ENCODE data around the gene URB2.
A peak's percentile ranks its signal among the peaks of the same experiment; 100 is the strongest.

Gene URB2

DNA sequence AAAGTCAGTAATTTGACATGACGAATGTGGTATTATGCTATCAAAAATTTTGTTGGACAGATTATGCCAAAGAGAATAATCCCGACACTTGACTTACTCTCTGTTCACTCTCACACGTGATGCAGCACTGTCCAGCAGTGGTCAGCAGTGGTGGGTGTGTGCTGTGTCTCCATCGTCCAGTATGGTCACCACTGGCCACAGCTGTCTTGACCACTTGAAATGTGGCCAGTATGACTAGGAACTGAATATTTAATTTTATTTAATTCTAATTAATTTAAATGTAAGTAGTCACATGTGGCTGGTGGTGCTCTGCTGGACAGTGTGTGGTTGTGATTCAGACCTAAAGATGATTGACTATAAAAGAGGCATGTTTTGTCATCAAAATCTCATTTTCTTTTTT lies 24.0 kb downstream of the URB2 start:
- DNase-seq = no peak

DNA sequence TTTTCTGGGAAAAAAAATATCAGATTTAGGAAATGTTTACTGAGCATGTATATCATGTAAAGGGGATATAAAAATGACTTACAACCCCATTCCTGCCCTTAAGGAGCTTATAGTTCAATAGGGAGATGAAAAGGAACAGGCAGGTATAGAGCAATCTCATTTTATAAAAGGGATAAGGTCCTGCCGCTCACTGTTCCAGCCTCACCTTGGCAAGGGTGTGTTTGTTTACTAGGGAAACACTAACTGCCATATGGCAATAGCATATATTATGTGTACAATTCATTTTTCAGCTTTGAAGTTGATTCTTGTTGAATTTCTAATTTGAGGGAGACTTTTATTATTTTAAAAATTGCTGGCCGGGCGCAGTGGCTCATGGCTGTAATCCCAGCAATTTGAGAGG lies 25.5 kb downstream of the URB2 start:
- DNase-seq = no peak

DNA sequence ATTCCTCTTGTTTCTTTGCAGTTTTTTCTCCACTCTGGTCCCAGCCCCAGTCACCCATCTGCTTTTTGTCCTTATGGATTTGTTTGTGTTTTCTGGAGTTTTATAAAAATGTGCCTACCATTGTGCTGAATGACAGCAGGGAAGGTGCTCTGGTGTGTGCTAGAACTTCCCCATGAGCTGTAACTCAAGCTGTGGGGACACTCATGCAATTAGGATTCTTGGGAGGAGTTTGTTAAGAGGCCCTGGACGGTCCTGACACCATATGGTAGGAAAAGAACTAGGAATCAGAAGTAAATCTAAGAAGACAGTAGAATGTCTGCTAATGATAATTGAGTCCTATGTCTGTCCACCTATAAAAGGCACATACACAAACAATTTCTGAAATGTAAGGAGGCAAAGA lies 27.4 kb downstream of the URB2 start:
- no peak for DNase-seq

DNA sequence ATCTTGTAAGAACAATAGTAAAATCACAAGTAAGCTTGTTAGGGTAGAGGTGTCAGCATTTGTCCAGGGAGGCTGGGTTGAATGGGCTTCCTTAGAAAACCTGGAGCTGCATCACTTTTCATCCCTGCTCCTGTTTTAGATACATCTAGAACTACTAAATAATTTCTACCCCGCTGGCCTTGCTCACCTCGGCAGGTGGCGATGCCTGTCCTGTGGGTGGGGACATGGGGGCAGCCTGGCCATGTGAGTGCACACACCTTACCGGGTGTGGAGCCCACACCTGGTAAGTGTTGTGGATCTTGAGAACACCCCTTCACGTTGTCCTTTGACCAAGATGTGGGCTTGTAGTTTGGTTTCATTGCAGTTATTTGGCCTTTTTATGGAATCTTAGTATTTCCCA lies 29.7 kb downstream of the URB2 start:
- no peak for DNase-seq

DNA sequence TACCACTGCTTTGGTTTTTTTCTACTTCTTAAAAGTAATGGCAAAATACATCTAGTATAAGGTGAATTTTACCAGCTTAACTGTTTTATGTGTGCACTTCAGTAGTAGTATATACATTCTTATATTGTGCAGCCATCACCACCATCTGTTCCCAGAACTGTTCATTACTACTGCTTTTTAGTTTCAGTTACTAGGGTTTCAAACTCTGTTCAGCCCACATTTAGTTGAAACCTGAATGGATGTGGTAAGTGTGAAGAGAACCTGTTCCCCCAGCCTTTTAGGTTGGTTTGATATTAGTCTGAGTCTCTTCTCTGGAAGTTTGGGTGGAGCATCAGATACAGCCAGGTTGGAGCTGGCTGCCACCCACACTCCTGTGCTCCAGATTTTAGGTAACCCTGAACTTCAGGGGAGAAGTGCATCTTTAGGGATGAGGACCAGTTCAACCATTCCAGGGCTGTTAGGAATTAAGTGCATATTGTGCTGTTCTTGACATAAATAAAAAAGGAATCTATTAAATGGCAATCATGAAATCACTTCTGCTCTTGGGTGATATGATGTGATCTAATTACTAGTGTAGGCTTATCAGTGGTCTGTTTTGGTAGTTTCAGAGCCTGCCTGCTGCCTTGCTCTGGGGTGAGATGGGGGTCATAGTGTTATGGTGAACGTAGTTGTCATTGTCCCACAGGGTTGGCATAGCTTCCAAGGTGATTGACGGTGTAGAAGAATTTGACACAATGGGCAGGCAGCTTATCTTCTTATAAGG lies 32.1 kb downstream of the URB2 start:
- DNase-seq = no peak

DNA sequence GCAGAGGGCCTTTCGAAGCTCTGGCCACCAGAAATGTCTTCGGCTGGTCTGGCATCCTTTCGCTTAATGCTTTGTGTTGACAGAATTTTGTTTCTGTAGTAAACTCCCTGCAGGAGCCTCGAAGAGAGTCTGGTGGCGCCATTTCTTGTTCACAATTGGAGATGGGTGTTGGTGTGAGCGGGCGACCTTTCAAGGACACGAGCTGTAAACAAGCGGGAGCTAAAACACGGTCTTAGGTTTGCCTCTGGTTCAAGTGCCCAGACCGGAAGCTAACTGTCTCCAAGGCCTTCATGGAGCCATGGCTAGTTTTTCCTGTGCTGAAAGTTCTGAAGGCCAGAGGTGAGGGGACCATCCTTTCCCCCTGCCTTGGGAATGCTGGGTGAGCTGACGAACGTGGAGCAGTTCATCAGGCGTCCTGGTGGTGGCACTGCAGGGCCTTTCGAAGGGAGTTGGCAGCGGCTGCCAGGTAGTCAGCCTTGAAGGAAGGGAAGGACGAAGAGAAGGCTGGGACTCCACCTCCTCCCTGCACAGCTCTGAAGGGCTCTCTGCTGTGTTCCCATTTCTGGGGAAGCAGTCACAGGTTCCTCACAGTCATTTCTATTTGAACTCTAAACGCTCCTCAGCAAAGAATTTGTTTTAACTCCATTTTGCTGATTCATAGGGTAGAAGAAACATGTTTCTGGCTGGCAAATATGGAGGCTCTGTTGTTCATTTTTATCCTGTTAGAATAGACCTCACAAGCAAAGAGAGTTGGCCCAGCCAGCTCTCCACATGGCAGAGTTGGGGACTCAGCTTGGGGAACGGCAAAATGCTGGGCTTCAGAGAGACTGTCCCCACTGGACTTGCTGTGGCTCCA lies 35.2 kb downstream of the URB2 start:
- DNase-seq = peak; percentile 6

DNA sequence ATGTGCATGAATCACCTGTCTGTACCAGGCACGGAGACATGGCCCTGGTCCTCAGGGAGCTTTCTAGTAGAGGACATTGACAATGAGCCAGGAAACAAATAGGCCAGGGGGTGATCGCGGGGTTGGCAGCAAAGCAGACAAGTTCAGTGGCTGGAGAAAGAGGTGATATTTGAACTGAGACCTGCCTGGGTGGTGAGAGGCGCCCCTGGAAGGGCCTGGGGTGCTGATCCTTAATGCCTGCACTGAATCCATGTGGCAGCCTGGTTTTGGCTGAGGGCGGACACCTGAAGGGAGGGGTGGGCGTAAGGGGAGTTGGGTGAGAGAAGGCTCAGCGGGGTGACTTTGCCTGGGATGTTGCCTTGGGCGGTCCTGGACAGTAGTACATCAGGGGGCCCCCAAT lies 35.9 kb downstream of the URB2 start:
- no peak for DNase-seq

DNA sequence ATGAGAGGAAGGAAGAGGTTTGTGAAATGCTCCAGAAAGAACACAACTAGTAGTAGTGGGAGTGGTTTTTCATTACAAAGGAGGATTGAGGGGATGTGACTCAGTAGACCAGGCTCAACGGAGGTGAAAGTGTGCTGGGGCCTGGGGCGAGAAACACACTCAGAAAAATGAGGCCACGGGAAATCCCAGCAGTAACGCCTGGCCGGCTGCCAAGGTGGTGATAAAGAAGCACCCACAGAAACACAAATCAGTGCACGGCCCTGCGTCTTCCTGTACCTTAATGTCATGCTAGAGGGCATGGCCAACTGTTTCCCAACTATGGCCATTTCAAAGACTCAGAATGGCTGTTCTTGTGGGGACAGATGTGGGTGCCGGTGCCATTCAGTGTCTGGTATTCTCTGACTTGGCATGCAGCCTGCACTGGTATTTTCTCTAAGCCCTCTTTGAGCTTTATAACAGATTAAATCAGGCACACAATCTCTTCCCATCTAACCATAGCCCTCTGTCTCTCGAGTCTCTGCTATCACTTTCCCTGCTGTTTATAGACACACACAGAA lies 38.2 kb downstream of the URB2 start:
- no peak for DNase-seq

DNA sequence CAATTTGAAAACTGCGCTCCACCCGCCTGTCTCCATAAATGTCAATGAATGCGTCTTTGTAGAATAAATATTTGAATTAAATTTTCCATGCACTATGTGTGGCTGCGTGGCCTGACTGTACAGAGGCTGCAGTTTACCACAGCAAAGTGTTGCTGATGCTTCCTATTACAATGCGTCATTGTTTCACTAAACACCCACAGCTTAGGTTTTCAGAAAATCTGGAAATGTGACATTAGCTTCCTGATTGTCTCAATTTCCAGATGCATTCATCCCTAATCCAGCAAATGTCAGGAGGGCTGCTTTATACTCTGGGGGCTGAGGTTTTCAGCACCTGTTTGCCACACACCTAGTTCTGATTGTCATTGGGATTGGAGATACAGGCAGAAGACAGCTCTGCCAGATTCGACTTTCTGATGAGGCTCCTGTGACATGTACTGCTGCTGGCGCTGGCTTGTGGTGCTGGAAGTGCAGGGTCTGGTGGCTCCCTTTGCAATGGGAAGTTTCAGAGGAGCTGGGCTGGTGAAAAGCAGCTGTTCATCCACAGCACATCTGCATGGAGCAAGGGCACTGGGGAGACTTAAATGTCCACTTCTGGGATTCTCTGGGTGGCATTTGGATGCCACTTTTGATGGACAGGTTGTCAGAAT lies 40.0 kb downstream of the URB2 start:
- no peak for DNase-seq

DNA sequence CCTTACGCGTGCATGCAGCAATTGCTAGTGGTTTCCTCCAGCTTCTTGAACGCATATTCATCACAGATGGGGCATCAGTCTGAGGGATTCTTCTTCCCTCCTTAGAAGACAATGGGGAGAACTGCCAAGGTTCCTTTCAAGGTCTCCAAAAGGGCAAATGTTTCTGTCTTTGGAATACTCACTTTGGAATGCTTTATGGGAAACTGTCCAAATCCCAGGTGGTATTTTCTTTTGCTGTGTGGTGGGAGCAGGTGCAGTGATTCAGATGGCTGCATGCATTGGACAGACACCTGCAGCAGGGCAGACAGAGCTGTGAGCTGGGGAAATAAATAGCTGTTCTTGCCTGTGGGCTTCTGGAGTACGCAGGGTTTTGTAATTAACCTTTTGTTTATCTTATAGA lies 40.5 kb downstream of the URB2 start:
- DNase-seq = no peak

DNA sequence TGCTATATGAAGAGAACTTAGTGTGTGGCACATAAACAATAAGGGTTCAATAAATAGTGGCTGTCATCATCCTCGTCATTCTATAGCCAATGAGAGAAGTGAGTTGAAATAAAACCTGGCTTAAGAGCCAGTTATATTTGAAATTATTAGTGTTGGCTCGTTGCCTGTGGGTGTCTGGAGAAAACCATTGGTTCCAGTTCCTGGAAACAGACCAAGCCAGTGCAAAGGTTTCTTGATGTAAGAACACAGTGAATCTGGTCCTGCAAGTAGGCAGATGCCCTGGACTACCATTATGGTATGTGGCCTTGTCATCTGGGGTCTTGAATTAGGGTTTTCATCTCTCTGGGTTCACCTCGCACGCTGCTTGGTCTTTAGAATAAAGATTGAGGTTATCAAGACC lies 43.3 kb downstream of the URB2 start:
- DNase-seq = no peak

DNA sequence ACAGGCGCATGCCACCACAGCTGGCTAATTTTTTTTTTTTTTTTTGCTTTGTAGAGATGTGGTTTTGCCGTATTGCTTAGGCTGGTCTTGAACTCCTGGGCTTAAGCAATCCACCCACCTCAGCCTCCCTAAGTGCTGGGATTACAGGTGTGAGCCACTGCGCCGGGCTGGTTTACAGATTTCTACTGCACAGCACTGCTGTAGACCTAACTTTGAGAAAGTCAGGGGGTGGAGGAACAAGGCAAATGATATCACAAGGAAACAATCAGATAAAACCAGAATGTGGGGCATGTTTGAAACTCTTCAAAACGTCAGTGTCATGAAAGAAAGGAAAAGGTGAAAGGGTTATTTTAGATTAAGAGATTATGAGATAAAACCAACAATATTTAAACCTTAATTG lies 45.3 kb downstream of the URB2 start:
- no peak for DNase-seq

DNA sequence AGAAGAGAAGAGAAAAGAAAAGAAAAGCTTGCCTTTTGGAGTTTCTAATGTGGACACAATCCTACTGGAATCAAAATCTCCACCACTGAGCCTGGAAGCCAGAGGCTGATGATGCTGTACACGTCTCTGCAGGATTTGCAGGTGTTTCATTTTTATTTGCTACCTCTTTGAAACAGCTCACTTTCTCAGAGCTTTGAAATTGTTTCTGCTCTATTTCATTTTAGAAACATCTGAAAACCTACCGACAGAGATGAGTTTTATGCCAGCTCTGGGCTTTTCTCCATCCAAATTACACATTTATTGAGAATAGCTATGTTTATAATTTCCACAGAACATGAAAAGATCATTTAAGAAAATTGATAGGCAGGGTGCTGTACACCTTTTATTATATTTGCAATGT lies 46.2 kb downstream of the URB2 start:
- DNase-seq = no peak

DNA sequence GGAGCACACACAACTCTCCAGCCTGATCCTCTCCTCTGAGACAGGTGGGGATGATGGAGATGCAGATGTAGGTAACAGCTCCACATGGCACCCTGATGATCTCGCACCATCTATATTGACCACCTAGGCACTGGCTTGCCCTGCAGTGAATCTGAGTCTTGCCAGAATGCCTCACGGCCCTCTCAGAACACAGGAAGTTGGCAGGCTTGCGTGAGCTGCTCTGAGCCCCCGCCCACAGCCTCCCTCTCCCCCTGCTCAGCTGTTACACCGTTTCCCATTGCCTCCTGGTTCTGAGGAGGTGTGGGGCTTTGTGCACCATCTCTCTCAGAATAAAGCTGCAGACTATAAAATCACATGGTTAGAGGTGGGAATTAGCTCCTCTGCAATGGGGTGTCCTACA lies 48.0 kb downstream of the URB2 start:
- no peak for DNase-seq

DNA sequence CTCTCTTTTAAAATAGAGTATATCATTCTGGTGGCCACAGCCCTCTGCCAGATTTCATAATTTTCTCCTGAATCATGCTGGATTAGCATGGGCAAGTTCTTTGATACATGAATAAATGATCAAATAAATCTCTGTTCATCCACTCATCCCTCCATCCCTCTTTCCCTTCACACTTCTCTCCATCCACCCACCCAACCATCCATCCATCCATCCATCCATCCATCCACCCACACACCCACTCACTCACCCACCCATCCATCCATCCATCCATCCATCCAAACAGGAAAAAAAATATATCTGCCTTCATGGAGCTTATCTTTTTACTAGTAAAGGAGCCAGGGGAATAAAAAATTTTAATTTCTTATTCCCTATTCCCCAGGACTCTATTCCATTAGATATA lies 49.3 kb downstream of the URB2 start:
- DNase-seq = no peak

DNA sequence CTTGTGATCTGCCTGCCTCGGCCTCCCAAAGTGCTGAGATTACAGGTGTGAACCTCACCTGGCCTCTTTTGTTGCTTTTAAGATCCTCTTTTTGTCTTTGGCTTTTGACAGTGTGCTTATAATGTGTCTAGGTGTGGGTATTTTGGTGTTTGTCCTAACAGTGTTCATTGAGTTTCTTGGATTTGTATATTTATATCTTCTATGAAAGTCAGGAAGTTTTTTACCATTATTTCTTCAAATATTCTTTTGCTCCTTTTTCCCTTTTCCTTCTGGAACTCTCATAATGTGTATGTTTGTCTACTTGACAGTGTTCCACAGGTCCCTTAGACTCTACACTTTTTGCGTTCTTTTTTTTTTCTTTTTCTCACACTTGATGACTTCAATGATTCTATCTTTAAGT lies 59.1 kb downstream of the URB2 start:
- no peak for DNase-seq

DNA sequence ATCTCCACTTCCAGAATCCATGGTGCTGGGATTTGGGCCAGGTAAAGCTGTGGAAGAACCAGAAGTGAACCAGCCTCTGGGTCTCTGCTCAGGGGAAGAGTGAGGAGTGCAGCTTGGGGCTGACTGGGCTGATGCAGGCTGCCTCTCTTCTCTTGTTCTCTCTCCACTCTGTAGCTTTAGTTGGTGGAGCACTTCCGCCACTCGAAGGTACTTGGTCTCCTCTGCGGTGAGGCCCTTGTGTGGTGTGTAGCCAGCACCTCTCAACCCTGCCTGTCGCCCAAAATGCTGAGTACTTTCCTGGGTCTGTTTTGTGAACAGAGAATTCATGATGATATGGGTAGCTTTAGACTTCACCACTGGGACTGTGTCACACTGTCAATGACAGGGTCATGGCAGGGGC lies 63.2 kb downstream of the URB2 start:
- no peak for DNase-seq

DNA sequence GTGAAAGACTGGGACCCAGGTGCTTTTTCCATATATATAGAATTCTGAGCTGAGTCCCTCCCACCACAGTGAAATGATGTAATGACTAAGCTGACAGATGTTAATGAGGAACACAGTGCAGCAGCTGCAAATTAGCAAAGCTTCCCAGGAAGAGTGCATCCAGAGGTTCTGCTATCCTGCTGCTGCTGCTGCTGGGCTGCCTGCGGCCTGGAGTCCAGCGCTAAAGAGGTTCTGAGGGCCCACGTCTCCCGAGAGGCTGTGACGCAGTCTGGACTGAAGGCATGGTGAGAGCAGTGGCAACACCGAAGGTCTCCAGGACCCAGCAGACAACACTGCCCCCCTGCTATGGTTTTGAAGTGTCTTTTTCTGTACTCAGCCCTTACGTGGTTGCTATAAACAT lies 63.9 kb downstream of the URB2 start:
- no peak for DNase-seq

DNA sequence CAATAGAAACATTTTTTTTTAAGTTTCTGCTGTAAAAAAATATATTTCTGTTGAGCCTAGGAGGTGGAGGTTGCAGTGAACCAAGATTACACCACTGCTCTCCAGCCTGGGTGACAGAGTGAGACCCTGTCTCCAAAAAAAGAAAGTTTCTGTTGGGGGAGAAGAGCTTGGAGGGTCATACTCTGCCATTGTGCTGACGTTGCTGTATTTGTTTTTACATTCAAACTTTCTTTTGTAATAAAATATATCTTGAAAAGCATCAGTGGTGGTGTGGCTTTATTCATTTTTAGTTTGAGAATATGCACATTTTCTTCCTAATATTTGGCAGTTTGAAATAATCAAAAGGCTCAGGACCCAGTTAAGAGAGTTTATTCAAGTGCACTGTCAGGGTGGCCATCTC lies 64.6 kb downstream of the URB2 start:
- DNase-seq = no peak

DNA sequence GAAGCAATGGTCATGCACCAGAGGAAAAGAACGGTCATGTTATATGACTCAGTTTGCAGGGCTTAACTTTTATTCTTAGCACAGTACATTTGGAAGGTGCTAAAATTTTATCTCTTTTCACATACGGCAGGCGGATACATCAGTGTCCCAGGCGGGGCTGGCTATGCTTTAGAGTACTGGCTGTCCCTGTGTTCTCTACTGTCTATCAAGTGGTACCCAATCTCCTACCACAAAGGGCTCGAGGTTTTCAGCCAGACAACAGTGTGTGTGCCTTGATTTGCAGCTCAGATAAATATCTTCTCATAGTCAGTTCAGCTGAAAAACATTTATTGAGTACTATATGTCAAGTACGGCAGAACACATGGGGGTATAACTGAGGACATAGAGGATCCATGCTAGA lies 65.3 kb downstream of the URB2 start:
- DNase-seq = no peak

DNA sequence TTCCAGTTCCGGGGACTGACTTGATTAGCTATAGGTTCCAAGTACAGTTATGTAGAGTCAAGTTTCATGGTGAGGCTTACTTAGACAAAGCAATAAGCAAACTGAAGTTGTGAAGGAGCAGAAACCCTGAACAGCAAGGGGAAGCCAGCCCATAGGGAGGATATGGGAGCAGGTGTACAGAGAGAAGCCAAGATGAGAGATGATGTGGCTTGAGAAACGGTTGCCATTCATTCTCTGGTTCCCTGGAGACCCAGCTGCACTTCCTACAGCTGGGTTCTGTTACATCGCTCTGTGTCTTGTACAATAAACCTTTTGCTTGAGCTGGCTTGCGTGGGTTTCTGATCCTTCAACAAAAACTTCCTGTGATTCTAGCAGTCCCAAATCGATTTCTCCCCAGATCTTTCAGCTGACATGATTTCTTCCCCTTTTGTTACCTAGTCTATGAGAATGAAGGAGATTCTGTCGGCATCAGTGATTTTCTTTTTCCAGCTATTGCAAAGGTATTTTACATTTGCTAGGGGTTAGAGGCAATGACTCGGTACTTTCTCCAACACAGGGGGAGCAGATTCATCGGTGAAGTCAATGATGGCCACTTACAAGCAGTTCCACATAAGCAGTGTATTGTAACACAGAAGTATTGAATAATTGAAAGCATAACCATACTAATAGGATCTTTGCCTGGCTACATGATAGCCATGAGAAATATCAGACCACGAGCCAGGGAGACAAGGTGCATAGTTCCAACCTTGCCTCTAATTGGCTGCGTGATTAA lies 67.3 kb downstream of the URB2 start:
- no peak for DNase-seq

DNA sequence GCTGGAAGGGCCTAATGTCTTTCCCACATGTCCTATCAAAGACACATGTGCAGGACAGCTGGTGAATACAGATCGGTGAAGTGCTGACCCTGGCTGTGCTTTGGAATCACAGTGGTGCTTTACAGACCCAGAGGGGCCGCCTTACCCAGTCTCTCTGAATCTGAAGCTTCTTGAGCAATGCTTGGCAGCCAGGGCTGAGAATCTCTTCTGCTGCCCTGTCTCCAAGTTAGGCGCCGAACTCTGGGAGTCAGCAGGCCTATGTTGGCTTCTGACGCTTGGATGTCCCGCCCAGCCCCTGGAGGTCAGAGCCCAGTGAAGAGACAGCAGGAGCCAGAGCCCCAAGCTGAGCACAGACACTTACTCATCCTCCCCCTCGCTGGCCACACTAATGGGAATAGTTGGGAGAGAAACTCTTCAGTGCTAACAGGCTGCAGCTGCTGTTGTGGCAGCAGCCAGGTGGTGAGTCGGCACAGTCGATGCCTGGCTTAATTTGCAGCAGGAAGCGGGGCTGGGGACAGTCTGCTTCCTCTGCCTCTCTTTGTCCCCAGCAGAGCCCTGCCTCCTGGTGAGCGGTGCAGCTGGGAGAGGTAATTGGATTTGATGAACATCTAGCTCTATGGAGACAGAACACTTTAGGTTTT lies 68.1 kb downstream of the URB2 start:
- DNase-seq = no peak
